GM19193 (cell line): Measurements from ENCODE around the gene HS6ST1.

Experiments used
- POLR2A ChIP-seq: IDR thresholded peaks from 4 replicates; pipeline ENCODE4 v1.6.1; 2011; ENCODE audit not compliant: insufficient read depth, insufficient read length; ENCODE audit errors: extremely low read depth

Gene HS6ST1

DNA sequence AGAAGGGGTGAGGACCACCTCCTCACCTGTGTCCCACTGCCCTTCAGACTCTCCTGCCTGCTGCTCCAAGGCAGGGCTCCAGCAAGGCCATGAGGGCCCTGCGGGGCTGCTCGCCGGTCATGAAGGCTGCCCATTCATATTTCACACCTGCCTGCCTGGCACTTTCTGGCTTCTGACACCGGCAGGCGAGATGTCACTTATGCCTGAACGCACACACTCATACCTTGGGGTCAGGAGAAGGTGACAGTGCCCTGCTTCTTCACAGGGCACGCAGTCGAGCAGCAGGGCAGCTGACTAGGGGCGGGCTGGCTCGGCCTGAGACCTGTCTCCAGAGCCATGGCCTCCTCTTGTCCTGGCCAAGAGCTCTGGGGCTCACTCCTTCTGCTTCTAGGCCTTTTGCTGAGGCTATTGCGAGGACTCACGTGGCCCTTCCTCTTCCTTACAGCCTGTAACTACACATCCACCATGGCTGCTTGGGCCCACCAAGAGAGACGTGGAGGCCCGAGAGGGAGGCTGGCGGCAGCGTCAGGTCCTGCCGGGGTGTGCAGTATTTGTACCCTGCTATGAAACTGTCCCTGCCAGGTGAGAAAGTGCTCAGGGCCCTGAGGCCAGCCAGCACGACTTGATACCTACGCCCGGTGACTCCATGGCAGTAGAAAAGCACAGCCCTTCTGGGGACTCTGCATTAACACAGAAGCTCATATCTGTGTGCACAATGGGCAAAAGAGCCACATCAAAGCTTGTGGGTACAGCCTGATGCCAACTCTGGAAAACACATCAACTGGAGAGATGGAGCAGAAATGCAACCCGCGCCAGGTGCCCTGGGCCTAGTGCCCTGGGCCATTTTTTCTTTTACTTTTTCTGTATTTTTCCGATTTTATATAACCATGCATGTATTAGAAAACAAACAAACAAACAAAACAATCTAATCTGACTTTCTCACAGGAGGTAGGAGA lies 30.6 kb downstream of the HS6ST1 start:
- TF ChIP-seq POLR2A, result no peak

DNA sequence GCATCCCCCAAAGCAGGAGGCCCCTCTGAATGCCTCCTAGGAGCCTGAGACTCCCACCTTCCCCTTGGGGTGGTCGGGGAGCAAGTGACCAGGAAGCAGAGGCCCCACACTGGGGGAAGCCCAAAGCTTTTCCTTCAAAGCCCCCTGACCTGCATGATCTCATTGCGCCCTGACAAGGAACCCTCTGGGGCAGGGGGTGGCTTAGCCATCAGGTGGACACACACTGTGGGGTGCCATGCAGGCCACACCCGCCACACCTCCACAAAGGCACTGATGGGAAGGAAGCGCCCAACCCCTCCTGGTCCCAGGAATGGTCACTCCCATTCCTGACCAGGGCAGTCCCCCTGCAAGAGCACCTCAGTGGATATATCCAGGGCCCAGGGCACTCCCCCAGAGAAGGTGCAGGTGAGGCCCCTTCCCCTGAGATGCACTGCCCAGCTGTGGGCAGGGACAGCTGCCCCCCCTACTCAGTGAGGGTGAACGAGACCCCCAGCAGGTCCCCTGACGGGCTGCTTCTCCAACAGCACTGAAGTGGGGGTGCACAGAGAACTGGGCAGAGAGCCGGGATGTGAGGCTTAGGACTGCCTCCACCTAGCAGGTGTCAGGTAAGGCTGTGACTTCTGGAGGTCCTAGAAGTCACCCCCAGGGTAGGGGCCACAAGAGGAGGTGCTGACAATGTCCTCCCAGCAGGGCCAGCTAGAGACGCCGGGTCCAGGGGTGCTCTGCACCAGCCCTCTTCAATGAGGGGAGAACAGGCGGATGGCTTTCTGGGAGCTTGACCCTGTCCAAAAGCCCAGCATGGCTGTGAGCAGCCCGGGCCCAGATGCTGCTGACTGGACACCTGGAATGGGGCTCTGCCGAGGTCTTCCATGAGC lies 31.5 kb downstream of the HS6ST1 start:
- no peak for TF ChIP-seq POLR2A

GRCh38 chr2:128286011-128286721 lies 32.5 kb downstream of the HS6ST1 start:
- no peak for TF ChIP-seq POLR2A

GRCh38 chr2:128285329-128285931 lies 33.2 kb downstream of the HS6ST1 start:
- no peak for TF ChIP-seq POLR2A

- no peak for TF ChIP-seq POLR2A
Measured at GRCh38 chr2:128284841-128285240, 33.8 kb downstream of the HS6ST1 start.

GRCh38 chr2:128284037-128284441 lies 34.6 kb downstream of the HS6ST1 start:
- no peak for TF ChIP-seq POLR2A

DNA sequence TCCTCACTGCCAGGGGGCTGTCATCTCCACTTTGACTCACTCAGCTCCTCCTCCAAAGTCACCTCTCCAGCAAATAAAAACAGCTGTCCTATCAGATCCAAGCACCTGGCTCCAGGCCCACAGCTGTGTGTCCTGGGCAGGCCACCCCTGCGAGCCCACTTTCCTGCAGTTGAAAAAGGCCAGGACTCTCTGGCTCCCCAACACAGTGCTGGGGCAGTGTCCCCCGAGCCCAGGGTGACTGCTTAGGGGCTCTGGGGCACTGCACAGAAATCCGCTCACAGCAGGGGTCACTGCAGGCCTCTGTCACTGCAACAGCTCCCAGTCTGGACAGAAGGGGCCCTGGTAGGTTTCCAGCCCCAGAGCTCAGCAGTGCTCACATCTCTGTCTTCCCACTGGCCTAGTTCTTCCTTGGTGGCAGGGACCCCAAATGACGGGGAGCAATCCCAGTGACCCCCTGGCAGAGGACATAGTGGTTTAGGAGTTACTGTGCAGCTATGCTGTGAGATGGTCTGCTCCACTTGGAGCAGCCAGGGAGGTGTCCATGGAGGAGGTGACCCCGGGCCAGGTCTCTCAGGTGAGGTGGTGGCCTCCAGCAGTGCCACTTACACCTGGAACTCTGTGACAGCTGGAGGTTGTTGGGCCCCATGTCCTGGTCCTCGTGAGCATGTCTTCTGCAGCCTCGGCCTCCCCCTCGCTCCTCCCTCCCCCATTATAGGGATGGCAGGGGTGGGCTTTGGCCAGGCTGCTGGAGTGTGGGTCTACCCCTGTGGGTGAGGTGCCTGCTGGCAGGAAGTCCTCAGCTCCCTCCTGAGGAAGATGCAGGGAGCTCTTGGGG lies 35.5 kb downstream of the HS6ST1 start:
- no peak for TF ChIP-seq POLR2A

DNA sequence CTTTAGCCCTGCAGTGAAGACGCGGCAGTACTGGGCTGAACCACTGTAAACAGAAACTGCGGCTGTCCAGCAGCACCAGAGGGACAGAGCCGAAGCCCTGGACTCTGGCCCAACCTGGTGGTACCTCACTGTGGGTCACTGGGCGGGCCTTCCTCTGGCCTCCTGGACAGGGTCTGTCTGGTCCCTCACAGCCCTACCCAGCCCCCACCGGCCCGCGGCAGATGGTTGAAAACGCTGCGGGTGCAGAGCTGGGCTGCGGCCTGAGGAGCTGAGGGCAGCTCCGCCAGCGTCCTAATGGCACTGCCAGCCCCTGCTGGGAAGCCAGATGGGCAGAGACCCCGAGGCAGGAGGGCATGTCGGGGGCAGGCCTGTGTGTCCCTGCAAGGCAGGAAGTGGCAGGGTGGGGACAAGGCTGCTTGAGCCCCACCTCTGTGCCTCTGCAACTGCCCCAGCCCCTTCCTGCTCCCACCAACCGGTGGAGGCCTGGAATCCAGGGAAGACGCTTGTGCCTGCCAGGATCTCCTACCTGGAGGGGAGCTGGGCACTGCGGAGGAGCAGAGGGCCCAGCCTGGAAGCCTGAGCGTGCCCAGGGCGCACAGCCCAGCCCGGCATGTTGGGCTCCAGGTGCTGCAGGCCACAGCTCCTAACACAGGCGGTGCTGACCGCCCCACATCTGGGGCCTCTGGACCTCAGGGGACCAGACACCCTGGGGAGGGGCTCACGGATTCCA lies 36.3 kb downstream of the HS6ST1 start:
- no peak for TF ChIP-seq POLR2A

DNA sequence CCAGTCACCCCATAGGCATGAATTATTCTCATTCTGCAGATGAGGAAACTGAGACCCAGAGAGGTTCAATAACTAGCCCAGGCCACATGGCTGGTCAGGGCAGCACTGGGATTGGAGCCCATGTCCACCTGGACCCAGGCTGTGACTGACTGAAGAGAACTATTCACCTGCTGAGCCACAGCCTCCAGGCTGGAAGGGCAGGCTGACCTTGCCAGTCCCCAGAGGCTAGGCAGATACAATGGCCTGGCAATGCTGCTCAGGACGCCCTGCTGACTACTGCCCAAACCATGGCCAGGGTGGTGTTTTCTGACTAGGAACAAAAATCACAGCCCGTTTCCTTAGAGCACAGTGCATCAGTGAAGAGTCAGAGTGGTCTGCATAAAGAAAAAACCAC lies 36.8 kb downstream of the HS6ST1 start:
- TF ChIP-seq POLR2A, result no peak

DNA sequence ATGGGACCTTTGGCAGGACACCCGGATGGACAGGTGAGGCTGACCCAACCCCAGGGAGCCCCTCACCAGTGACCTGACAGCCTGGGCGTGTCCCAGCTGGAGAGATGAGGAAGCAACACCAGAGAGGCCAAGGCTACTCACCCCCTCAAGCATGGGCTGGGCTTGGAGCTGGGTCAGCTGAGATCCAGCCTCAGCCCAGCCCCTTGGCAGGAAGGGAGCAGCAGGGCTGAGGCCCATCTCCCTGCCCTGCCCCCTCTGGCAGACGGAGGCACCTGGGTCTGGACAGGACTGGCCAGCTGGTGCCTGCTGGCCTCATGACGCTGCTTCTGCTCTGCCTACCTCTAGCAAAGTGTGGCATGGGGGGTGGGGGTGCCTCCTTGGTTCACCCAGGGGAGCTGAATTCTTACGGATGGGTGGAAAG lies 37.8 kb downstream of the HS6ST1 start:
- TF ChIP-seq POLR2A, result no peak

DNA sequence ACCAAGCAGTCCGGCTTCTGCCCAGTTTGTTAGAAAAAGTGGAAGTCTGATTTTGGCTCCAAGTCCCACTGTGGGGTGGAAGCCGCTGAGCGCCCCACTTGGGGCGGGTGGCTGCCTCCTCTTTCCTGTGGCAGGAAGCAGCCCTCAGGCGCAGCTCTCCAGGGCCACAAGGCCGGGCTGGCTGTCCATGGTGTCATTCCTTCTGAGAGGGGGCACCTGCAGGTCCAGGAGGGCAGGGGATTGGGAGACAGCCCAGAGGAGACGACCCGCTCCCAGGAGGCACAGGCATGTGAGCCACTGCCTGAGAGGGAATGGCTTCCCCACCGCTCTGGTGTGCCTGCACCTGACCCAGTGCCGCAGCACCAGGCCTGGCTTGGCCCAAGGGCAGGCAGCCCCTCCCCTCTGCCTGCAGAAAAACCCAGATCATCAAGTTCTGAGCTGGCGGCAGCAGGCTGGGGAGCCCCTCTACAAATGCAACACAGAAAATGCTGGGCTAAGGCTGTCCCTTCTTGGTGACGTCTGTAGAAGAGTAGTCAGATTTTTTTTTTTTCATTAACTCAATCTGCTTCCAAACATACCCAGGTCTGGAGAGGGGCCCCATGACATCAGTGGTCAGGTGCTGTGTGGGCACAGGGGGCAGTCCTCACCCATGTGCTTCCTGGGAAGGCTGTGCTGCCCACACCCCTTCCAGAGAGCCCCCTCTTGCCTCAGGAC lies 38.4 kb downstream of the HS6ST1 start:
- TF ChIP-seq POLR2A, result no peak

- no peak for TF ChIP-seq POLR2A
Measured at GRCh38 chr2:128279786-128280157, 38.9 kb downstream of the HS6ST1 start.
